ENCODE measurements around the gene ABHD13.
A peak's percentile ranks its signal among the peaks of the same experiment; 100 is the strongest.
"Not testable (repeated sequence)": the region's sequence is repeated elsewhere in the genome, so short reads cannot be mapped to it uniquely, and the experiment has no call there.

The ABHD13 gene

GRCh38 chr13:108195146-108195545, 23.0 kb upstream of the ABHD13 start:
- Histone ChIP-seq H3K9me3 (ENCODE audit: control insufficient read depth, insufficient read depth, low read length) (no peaks in the 10 kb centered on the region), H3K27me3 (ENCODE audit: control insufficient read depth, insufficient read depth, low read length) (no peaks in the 10 kb centered on the region), H3K4me3 (ENCODE audit: low read length) (no peak overlapping the region), H3K36me3 (ENCODE audit: control insufficient read depth, insufficient read depth, low read length) (no peaks in the 10 kb centered on the region), H3K27ac (ENCODE audit: low read length) (no peak overlapping the region), H3K4me1 (ENCODE audit: control insufficient read depth, insufficient read depth, low read length) (no peaks in the 10 kb centered on the region)
- WGBS (ENCODE audit: insufficient coverage, insufficient read length) = no CpG with 5 or more reads among the region's 1 CpG
- DNase-seq (ENCODE audit: low read depth, low spot score) = no peak

GRCh38 chr13:108195861-108196260, 22.3 kb upstream of the ABHD13 start:
- no peak overlapping the region for H3K27ac ChIP-seq (ENCODE audit: low read length)
- H3K4me3 ChIP-seq (ENCODE audit: low read length) = no peak overlapping the region
- no peaks in the 10 kb centered on the region for H3K27me3 ChIP-seq (ENCODE audit: control insufficient read depth, insufficient read depth, low read length)
- no peak for DNase-seq (ENCODE audit: low read depth, low spot score)
- no peaks in the 10 kb centered on the region for H3K9me3 ChIP-seq (ENCODE audit: control insufficient read depth, insufficient read depth, low read length)
- no peaks in the 10 kb centered on the region for H3K4me1 ChIP-seq (ENCODE audit: control insufficient read depth, insufficient read depth, low read length)
- no CpG with 5 or more reads among the region's 5 CpGs for WGBS (ENCODE audit: insufficient coverage, insufficient read length)
- H3K36me3 ChIP-seq (ENCODE audit: control insufficient read depth, insufficient read depth, low read length) = no peaks in the 10 kb centered on the region

GRCh38 chr13:108200781-108201398, 17.3 kb upstream of the ABHD13 start:
- H3K27me3 ChIP-seq (ENCODE audit: control insufficient read depth, insufficient read depth, low read length) = no peaks in the 10 kb centered on the region
- no peak overlapping the region for H3K4me3 ChIP-seq (ENCODE audit: low read length)
- no peak for DNase-seq (ENCODE audit: low read depth, low spot score)
- no peaks in the 10 kb centered on the region for H3K9me3 ChIP-seq (ENCODE audit: control insufficient read depth, insufficient read depth, low read length)
- no CpG with 5 or more reads among the region's 1 CpG for WGBS (ENCODE audit: insufficient coverage, insufficient read length)
- H3K27ac ChIP-seq (ENCODE audit: low read length) = no peak overlapping the region
- H3K36me3 ChIP-seq (ENCODE audit: control insufficient read depth, insufficient read depth, low read length) = no peaks in the 10 kb centered on the region
- no peaks in the 10 kb centered on the region for H3K4me1 ChIP-seq (ENCODE audit: control insufficient read depth, insufficient read depth, low read length)

- H3K9me3 ChIP-seq (ENCODE audit: control insufficient read depth, insufficient read depth, low read length) = no peaks in the 10 kb centered on the region
- no peaks in the 10 kb centered on the region for H3K36me3 ChIP-seq (ENCODE audit: control insufficient read depth, insufficient read depth, low read length)
- WGBS (ENCODE audit: insufficient coverage, insufficient read length) = no CpG with 5 or more reads among the region's 2 CpGs
- H3K4me1 ChIP-seq (ENCODE audit: control insufficient read depth, insufficient read depth, low read length) = no peaks in the 10 kb centered on the region
- DNase-seq (ENCODE audit: low read depth, low spot score) = no peak
- no peak overlapping the region for H3K4me3 ChIP-seq (ENCODE audit: low read length)
- H3K27ac ChIP-seq (ENCODE audit: low read length) = no peak overlapping the region
- H3K27me3 ChIP-seq (ENCODE audit: control insufficient read depth, insufficient read depth, low read length) = no peaks in the 10 kb centered on the region
Measured at GRCh38 chr13:108210551-108210950, 7.6 kb upstream of the ABHD13 start.

GRCh38 chr13:108212886-108213285, 5.3 kb upstream of the ABHD13 start:
- no peak for DNase-seq (ENCODE audit: low read depth, low spot score)
- no peak overlapping the region for H3K27ac ChIP-seq (ENCODE audit: low read length)
- H3K4me3 ChIP-seq (ENCODE audit: low read length) = no peak overlapping the region
- H3K4me1 ChIP-seq (ENCODE audit: control insufficient read depth, insufficient read depth, low read length) = no peaks in the 10 kb centered on the region
- no peaks in the 10 kb centered on the region for H3K9me3 ChIP-seq (ENCODE audit: control insufficient read depth, insufficient read depth, low read length)
- no CpG with 5 or more reads among the region's 4 CpGs for WGBS (ENCODE audit: insufficient coverage, insufficient read length)
- H3K36me3 ChIP-seq (ENCODE audit: control insufficient read depth, insufficient read depth, low read length) = no peaks in the 10 kb centered on the region
- H3K27me3 ChIP-seq (ENCODE audit: control insufficient read depth, insufficient read depth, low read length) = no peaks in the 10 kb centered on the region

- no CpG with 5 or more reads among the region's 5 CpGs for WGBS (ENCODE audit: insufficient coverage, insufficient read length)
- Histone ChIP-seq H3K36me3 (ENCODE audit: control insufficient read depth, insufficient read depth, low read length) (no peaks in the 10 kb centered on the region), H3K4me1 (ENCODE audit: control insufficient read depth, insufficient read depth, low read length) (no peaks in the 10 kb centered on the region), H3K27ac (ENCODE audit: low read length) (no peak overlapping the region), H3K27me3 (ENCODE audit: control insufficient read depth, insufficient read depth, low read length) (no peaks in the 10 kb centered on the region), H3K4me3 (ENCODE audit: low read length) (no peak overlapping the region; the same call in 1 of the 2 replicates), H3K9me3 (ENCODE audit: control insufficient read depth, insufficient read depth, low read length) (no peaks in the 10 kb centered on the region)
- no peak for DNase-seq (ENCODE audit: low read depth, low spot score)
Measured at GRCh38 chr13:108213946-108214345, 4.2 kb upstream of the ABHD13 start.

- Histone ChIP-seq H3K36me3 (ENCODE audit: control insufficient read depth, insufficient read depth, low read length) (no peaks in the 10 kb centered on the region), H3K4me3 (ENCODE audit: low read length) (peak overlapping the region; percentile 61; the same call in 1 of the 2 replicates), H3K27me3 (ENCODE audit: control insufficient read depth, insufficient read depth, low read length) (no peaks in the 10 kb centered on the region), H3K4me1 (ENCODE audit: control insufficient read depth, insufficient read depth, low read length) (no peaks in the 10 kb centered on the region), H3K27ac (ENCODE audit: low read length) (no peak overlapping the region), H3K9me3 (ENCODE audit: control insufficient read depth, insufficient read depth, low read length) (no peaks in the 10 kb centered on the region)
- DNase-seq (ENCODE audit: low read depth, low spot score) = no peak
- WGBS (ENCODE audit: insufficient coverage, insufficient read length) = no CpG with 5 or more reads among the region's 41 CpGs
Measured at GRCh38 chr13:108214441-108215271, 3.5 kb upstream of the ABHD13 start.

- Histone ChIP-seq H3K9me3 (ENCODE audit: control insufficient read depth, insufficient read depth, low read length) (no peaks in the 10 kb centered on the region), H3K36me3 (ENCODE audit: control insufficient read depth, insufficient read depth, low read length) (no peaks in the 10 kb centered on the region), H3K4me3 (ENCODE audit: low read length) (peak within 1 kb of the TSS; percentile 61; the same call in 1 of the 2 replicates), H3K27me3 (ENCODE audit: control insufficient read depth, insufficient read depth, low read length) (no peaks in the 10 kb centered on the region), H3K4me1 (ENCODE audit: control insufficient read depth, insufficient read depth, low read length) (no peaks in the 10 kb centered on the region), H3K27ac (ENCODE audit: low read length) (no peak within 1 kb of the TSS)
- DNase-seq (ENCODE audit: low read depth, low spot score) = peak; percentile 81
- no CpG with 5 or more reads among the region's 26 CpGs for WGBS (ENCODE audit: insufficient coverage, insufficient read length)
Measured at GRCh38 chr13:108215436-108215835, 2.8 kb upstream of the ABHD13 start, which contains the start of gene LIG4. Gene LIG4, minus strand, starts transcription at chr13:108215536. Its CDS starts 4,268 bp downstream, at chr13:108211268.

GRCh38 chr13:108217307-108218043, 717 bp upstream of the ABHD13 start:
- H3K9me3 ChIP-seq (ENCODE audit: control insufficient read depth, insufficient read depth, low read length); H3K27ac ChIP-seq (ENCODE audit: low read length); H3K27me3 ChIP-seq (ENCODE audit: control insufficient read depth, insufficient read depth, low read length); H3K4me1 ChIP-seq (ENCODE audit: control insufficient read depth, insufficient read depth, low read length); H3K36me3 ChIP-seq (ENCODE audit: control insufficient read depth, insufficient read depth, low read length); DNase-seq (ENCODE audit: low read depth, low spot score): not testable (repeated sequence)
- no CpG with 5 or more reads among the region's 27 CpGs for WGBS (ENCODE audit: insufficient coverage, insufficient read length)
- peak overlapping the region; percentile 93; the same call in 1 of the 2 replicates for H3K4me3 ChIP-seq (ENCODE audit: low read length)

- no peak for DNase-seq (ENCODE audit: low read depth, low spot score)
- Histone ChIP-seq H3K27ac (ENCODE audit: low read length) (no peak overlapping the region), H3K9me3 (ENCODE audit: control insufficient read depth, insufficient read depth, low read length) (no peaks in the 10 kb centered on the region), H3K27me3 (ENCODE audit: control insufficient read depth, insufficient read depth, low read length) (no peaks in the 10 kb centered on the region), H3K4me1 (ENCODE audit: control insufficient read depth, insufficient read depth, low read length) (no peaks in the 10 kb centered on the region), H3K4me3 (ENCODE audit: low read length) (no peak overlapping the region), H3K36me3 (ENCODE audit: control insufficient read depth, insufficient read depth, low read length) (no peaks in the 10 kb centered on the region)
- WGBS (ENCODE audit: insufficient coverage, insufficient read length) = no CpG with 5 or more reads among the region's 1 CpG
Measured at GRCh38 chr13:108220041-108220440, 1.8 kb downstream of the ABHD13 start.

Data from iPS DF 6.9 (cell line).